8988T (cell line): ENCODE results near the gene MRPS9.

Experiments used
- DNase-seq: peaks from one replicate; pipeline ENCODE4 v3.0.0; 2011

Gene MRPS9

DNA sequence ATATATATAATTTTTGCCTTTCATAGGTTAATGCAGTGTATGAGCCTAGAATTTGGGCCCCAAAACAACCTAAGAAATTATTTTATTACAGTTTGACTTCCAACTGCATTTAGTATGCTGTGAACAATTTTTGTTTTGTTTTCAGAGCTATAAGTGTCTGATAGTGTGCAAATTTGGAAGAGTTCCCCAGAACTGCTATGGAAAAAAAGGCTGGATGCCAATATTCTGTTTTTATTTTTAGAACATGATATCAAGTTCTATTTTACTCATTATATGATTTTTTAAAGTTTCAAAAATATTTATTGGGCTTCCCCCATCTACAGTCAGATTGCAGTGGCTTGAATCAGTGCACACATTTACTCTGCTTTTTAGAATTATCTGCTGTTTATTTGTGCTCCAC, 42.6 kb downstream of the MRPS9 start:
- DNase-seq, result no peak

DNA sequence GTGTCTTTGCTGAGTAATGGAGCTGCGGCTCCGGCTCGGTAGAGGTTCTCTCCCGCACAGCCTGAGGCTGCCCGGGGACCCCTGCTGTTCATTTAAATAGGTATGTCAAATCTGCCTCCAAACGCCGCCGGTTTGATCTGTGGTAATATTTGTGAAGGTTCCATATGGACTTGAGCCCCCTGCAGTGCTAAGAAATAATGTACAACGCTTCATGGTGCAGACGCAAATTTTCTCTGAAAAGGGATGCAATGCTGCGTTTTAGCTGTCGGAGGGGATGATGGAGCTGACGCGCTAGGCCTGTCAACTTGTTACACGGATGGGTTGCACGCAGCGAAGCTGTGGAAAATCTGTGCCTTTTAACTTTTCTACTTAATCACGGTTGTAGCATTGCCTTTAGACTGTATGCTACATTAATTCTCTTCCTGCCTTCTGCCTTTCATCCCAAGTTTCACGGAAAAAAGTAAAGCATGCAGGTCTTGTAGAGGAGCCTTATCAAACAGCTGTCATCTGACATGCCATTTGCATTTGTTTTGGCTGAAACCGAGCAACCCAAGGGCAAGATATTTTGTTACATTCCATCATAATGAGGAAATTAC, 43.2 kb downstream of the MRPS9 start:
- no peak for DNase-seq

DNA sequence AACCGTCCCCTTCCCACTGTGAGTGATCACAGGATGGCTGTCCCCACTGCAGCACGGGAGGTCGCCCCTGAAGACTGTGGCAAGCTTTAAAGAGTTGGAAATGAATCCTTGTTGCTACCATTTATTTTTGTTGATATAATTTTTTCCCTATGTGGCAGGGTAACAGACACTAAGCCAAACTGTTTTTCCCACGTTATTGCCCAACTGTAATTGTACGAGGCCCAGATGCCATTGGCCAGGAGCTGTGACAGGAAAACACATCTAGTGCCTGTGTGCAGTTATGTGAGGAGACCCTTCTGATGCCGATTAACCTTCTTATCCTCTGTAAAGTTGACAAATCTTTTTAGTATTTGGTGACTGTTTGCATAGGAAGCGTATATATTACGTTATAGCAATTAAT, 44.2 kb downstream of the MRPS9 start:
- DNase-seq, result no peak

GRCh38 chr2:105085525-105085924, 47.7 kb downstream of the MRPS9 start:
- no peak for DNase-seq

- no peak for DNase-seq
These were observed 49.4 kb downstream of the MRPS9 start for GRCh38 chr2:105087273-105087672.

- no peak for DNase-seq
These were observed 52.2 kb downstream of the MRPS9 start for GRCh38 chr2:105090091-105090490.

GRCh38 chr2:105092797-105093196, 54.9 kb downstream of the MRPS9 start:
- DNase-seq, result no peak

GRCh38 chr2:105099153-105099552, 61.3 kb downstream of the MRPS9 start:
- no peak for DNase-seq

DNA sequence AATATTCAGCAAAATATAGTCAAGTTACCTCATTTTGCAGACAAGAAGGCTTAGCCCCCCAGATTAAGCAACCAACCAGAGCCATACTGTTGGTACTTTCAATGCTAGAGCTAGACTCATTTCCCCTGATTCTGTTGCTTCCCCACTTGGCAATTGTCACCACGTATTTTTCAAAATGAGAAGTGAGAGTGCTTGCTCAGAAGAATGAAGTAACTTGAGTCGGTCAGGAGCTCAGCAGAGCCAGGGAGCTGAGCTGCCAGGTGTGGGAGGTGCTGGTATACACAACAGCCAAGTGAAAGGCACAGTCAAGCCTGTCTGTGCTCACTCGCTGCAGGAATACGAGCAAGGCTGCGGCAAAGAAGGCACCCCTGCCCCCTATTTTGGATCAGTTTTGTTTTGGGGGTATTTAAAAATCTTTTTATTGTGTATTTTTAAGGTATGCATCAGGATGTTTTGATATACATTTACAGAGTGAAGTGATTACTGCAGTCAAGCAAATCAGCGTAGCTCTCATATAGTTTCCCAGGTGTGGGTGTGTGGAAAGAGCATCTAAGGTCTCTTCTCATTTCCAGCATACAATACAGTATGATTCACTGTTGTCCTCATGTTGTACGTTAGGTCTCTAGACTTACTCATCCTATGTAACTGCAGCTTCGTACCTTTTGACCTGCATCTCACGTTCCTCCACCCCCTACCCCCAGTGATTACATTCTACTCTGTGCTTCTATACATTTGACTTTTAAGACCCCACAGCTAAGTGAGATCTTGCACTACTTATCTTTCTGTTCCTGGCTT, 62.4 kb downstream of the MRPS9 start:
- DNase-seq, result no peak

- no peak for DNase-seq
These were observed 64.1 kb downstream of the MRPS9 start for GRCh38 chr2:105102001-105102400.

- peak; percentile 81 for DNase-seq
These were observed 65.1 kb downstream of the MRPS9 start for GRCh38 chr2:105102963-105103421.

DNA sequence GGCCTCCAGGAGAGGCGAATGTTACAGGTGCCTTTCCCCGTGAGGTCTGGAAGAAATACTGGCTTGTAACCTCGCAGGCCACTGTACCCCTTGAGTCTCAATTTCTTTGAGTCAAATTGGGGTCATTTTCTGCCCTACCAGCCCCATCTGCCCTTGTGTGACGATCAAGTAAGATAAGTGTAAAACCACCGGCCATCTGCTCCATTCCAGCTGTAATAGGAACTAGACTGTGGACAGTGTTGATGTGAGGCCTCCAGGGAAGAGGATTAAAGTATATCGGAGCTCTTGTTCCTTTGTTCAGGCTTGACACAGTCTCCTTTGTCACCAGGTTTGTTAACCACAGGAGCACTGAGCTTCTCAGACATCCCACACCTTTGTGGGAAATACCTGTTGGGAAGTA, 65.6 kb downstream of the MRPS9 start:
- no peak for DNase-seq

DNA sequence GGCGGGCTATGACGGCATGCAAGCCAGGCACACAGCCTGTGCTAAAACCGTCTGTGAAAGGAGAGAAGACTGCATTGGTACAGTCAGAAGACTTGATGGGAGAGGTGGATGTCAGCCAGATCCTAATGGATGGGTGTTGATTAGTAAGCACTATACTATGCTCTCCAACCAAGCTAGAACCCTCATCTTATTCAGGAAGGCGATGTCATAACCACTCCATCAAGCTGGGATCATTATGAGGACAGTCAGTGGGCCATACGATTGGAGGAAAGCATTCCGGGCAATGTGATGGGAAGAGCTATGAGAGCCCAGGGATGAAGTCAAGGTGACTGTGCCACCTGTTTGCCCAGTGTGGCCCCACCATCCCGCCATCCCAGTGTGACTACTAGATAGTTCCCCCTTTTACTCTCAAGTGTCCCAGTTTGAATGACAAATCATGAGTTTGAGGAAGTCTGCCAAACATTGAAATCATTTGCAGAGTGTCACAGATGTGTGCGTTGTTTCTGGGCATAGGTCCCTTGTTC, 66.4 kb downstream of the MRPS9 start:
- DNase-seq, result no peak

GRCh38 chr2:105110295-105110829, 72.5 kb downstream of the MRPS9 start:
- no peak for DNase-seq

- DNase-seq, result no peak
These were observed 73.7 kb downstream of the MRPS9 start for GRCh38 chr2:105111365-105112150.

- no peak for DNase-seq
These were observed 74.5 kb downstream of the MRPS9 start for GRCh38 chr2:105112345-105112744.

GRCh38 chr2:105113616-105114291, 75.9 kb downstream of the MRPS9 start:
- no peak for DNase-seq

DNA sequence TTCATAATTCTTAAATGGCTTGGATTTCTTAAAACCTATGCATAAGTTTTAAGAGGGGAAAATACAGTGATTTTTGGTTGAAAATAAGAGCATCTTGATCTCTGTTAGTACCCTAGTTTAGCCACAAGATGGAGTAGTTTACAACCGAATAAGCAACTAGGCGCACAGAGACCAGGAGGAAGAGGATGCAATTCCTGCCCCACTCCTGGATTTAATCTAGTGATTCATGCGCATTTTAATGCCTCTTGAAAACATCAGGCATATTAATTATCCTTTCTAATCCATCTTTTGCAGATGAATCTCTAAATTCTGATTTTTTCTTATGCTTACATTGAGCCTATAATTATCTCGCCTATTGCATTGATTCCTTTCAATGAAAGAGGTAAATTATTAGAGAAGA, 76.7 kb downstream of the MRPS9 start:
- DNase-seq, result peak; percentile 52

DNA sequence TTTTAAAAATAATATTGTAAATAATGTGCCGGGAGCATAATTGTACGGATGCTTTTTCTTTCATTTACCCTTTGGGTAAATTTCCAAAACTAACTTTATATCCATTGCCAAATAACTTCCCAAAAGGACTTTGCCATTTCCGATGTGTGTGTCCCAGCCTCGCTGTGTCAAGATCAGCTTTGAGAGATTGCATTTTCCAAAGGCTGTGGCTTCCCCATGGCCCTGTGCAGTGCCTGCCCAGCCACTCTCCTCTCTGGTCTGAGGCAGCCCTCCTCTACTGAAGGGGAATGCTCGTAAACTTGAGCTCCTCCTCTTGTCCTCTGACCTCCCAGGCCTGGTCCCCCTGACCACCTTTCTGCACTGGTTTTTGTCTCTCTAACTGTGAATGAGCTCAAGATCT, 78.5 kb downstream of the MRPS9 start:
- no peak for DNase-seq

DNA sequence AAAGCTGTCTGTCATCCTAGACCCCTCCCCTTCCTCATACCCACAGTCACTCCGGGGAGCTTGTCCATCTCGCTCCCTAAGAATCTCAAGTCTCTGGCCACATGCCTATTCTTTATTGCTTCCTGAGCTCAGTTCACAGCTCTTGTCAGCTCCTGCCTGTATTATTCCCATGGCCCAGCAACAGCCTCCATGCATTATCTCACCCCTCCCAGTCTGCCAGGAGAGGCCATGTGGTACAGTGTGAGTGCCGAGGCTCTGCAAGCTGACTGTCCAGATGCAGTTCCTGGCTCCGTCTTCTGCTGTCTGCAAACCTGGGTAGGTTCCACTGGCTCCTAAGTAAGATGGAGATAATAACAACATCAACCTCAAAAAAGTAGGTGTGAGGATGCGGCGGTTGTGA, 79.7 kb downstream of the MRPS9 start:
- no peak for DNase-seq

GRCh38 chr2:105118960-105119359, 81.1 kb downstream of the MRPS9 start:
- DNase-seq, result no peak

DNA sequence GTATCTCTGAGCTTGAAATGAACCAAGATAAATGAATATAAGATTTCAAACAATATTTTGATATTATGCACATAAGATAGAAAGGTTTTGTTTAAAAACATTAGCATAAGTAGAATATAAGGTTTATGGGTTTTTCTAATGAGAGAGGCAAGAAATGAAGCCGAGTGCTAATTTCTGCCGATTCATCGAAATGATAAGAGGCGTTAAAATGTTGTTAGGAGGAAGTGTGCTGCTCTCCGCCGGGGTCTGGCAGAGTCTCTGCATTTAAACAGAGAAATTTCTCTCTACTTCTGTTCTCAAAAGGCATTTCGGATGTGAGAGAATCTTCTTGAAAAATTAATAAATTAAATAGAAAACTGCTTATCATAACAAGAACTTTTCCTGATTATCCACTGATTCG, 83.6 kb downstream of the MRPS9 start:
- no peak for DNase-seq

GRCh38 chr2:105125428-105125827, 87.6 kb downstream of the MRPS9 start:
- no peak for DNase-seq
